HepG2 (cell line): ENCODE results near the gene PLXNA1. TPM values are rescaled to one million over a fixed set of nuclear protein-coding genes. Genes with fewer than 3 reads are reported as not detected.

Source experiments
- AGO1 ChIP-seq: fragments of 200-400 bp; formaldehyde crosslinking; IDR thresholded peaks from 2 replicates; pipeline ENCODE4 v1.6.1; 2017; ENCODE audit warnings: mild to moderate bottlenecking, low read depth, low read length, moderate library complexity; ENCODE audit not compliant: poor library complexity, severe bottlenecking
- CERS6 ChIP-seq: sonication (generic); formaldehyde crosslinking; IDR thresholded peaks from 2 replicates; pipeline ENCODE4 v1.5.0; 2020; ENCODE audit warnings: missing genetic modification reagents
- CSRNP2 ChIP-seq: sonication (generic); formaldehyde crosslinking; conservative IDR thresholded peaks from 2 replicates; pipeline ENCODE4 v1.8.0; 2022; ENCODE audit warnings: low read depth, missing genetic modification reagents
- ELF1 ChIP-seq: sonication (generic); formaldehyde crosslinking; IDR thresholded peaks from 2 replicates; pipeline ENCODE4 v1.4.0; 2020; ENCODE audit warnings: missing genetic modification reagents
- FOXO1 ChIP-seq: sonication (generic); formaldehyde crosslinking; IDR thresholded peaks from 2 replicates; pipeline ENCODE4 v1.4.0; 2020; ENCODE audit warnings: missing genetic modification reagents
- GATA4 ChIP-seq: sonication (generic); IDR thresholded peaks from 2 replicates; pipeline ENCODE4 v1.6.1; 2016; ENCODE audit warnings: antibody characterized with exemption, low read depth, borderline replicate concordance
- IRF9 ChIP-seq: sonication (generic); formaldehyde crosslinking; IDR thresholded peaks from 2 replicates; pipeline ENCODE4 v1.8.0; 2022; ENCODE audit warnings: missing genetic modification reagents, mild to moderate bottlenecking, borderline replicate concordance
- MAFF ChIP-seq: IDR thresholded peaks from 2 replicates; pipeline ENCODE4 v1.6.1; 2011; ENCODE audit warnings: low read depth, low read length, improper control_type of control experiment
- NBN ChIP-seq: fragments of 450-650 bp; conservative IDR thresholded peaks from 2 replicates; pipeline ENCODE4 v1.6.1; 2017
- NCOA2 ChIP-seq: sonication (generic); formaldehyde crosslinking; IDR thresholded peaks from 2 replicates; pipeline ENCODE4 v1.8.0; 2022; ENCODE audit warnings: inconsistent platforms
- NR3C1 ChIP-seq: sonication (generic); formaldehyde crosslinking; IDR thresholded peaks from 2 replicates; pipeline ENCODE4 v1.4.0; 2020; ENCODE audit warnings: missing genetic modification reagents
- PCBP1 ChIP-seq: fragments of 200-400 bp; formaldehyde crosslinking; IDR thresholded peaks from 2 replicates; pipeline ENCODE4 v1.6.1; 2017; ENCODE audit warnings: mild to moderate bottlenecking, low read depth, low read length, borderline replicate concordance
- RBM39 ChIP-seq: fragments of 200-400 bp; formaldehyde crosslinking; IDR thresholded peaks from one replicate; pipeline ENCODE4 v1.6.1; 2018; ENCODE audit warnings: antibody characterized with exemption, mild to moderate bottlenecking, low read depth, low read length; ENCODE audit not compliant: poor library complexity, severe bottlenecking
- SETDB1 ChIP-seq: sonication (generic); formaldehyde crosslinking; IDR thresholded peaks from 2 replicates; pipeline ENCODE4 v1.5.1; 2020; ENCODE audit warnings: missing genetic modification reagents, mild to moderate bottlenecking, borderline replicate concordance
- SNRNP70 ChIP-seq: fragments of 200-400 bp; formaldehyde crosslinking; IDR thresholded peaks from 2 replicates; pipeline ENCODE4 v1.6.1; 2017; ENCODE audit warnings: mild to moderate bottlenecking, low read depth, low read length, moderate library complexity
- ZBTB39 ChIP-seq: sonication (generic); formaldehyde crosslinking; IDR thresholded peaks from 2 replicates; pipeline ENCODE4 v1.5.0; 2020; ENCODE audit warnings: missing genetic modification reagents
- ZFP36 ChIP-seq: fragments of 150-350 bp; IDR thresholded peaks from 2 replicates; pipeline ENCODE4 v1.6.1; 2018; ENCODE audit warnings: borderline replicate concordance, low read length, low read depth; ENCODE audit not compliant: partially characterized antibody
- ZNF12 ChIP-seq: sonication (generic); formaldehyde crosslinking; IDR thresholded peaks from 2 replicates; pipeline ENCODE4 v1.5.0; 2020; ENCODE audit warnings: missing genetic modification reagents
- ZNF205 ChIP-seq: IDR thresholded peaks from 2 replicates; pipeline ENCODE4 v1.6.1; 2018; ENCODE audit warnings: missing biosample characterization, missing genetic modification reagents
- ZNF256 ChIP-seq: sonication (generic); formaldehyde crosslinking; conservative IDR thresholded peaks from 2 replicates; pipeline ENCODE4 v1.4.0; 2020; ENCODE audit warnings: missing genetic modification reagents
- ZNF292 ChIP-seq: sonication (generic); formaldehyde crosslinking; IDR thresholded peaks from 2 replicates; pipeline ENCODE4 v1.8.1; 2022; ENCODE audit warnings: mild to moderate bottlenecking, low read depth, missing genetic modification reagents, borderline replicate concordance
- ZNF441 ChIP-seq: sonication (generic); formaldehyde crosslinking; IDR thresholded peaks from 2 replicates; pipeline ENCODE4 v1.7.0; 2021; ENCODE audit warnings: missing genetic modification reagents, borderline replicate concordance
- ZNF580 ChIP-seq: IDR thresholded peaks from 2 replicates; pipeline ENCODE4 v1.6.1; 2016; ENCODE audit warnings: low read depth, borderline replicate concordance
- polyA plus RNA-seq, 8 experiments: library from polyadenylated mRNA; depleted of rRNA in 3 of 8; stranded (reverse) in 7 of 8; unstranded in 1 of 8; fragments of >200 nt; fragmentation: Illumina TruSeq in 4 of 8; extraction: Trizol in 4 of 8; gene quantifications; 2 replicates each; pipeline versions ENCODE4 v1.2.1 to v1.2.3, GENCODE V29; 2011 to 2016; ENCODE audit warnings: low read depth in 4 of 8, missing spikeins in 1 of 8, mixed read lengths in 1 of 8; ENCODE audit not compliant: insufficient read depth in 1 of 8
- total RNA-seq, 5 experiments: library from RNA; depleted of rRNA; stranded (reverse); fragments of >200 nt; fragmentation: Illumina TruSeq; extraction: Trizol; gene quantifications; 2 replicates each; pipeline ENCODE4 v1.2.3, GENCODE V29; 2016; ENCODE audit warnings: low read depth in 1 of 5

Gene PLXNA1
- total and polyA plus RNA-seq, 2 of the 13 experiments (the other 11 are each of a cell fraction or from before 2014, with no cell fraction given), result 16.6 to 18.2 TPM

- TF ChIP-seq ZNF12 (CRISPR knock-in tag) (peak; percentile 64; the same call in 1 of the 2 replicates), RBM39 (peak; percentile 83), CERS6 (CRISPR knock-in tag) (0 out of 2 replicates have a peak, but pooled peaks have one; percentile 13), ZNF580 (CRISPR knock-in tag) (0 out of 2 replicates have a peak, but pooled peaks have one; percentile 83), NBN (no peak), AGO1 (peak; percentile 33), SETDB1 (no peak), IRF9 (CRISPR knock-in tag) (peak; percentile 79; the same call in 1 of the 2 replicates), SNRNP70 (no peak), FOXO1 (CRISPR knock-in tag) (0 out of 2 replicates have a peak, but pooled peaks have one; percentile 21), ZBTB39 (CRISPR knock-in tag) (no peak), NR3C1 (CRISPR knock-in tag) (no peak), CSRNP2 (CRISPR knock-in tag) (no peak), NCOA2 (CRISPR knock-in tag) (no peak), PCBP1 (0 out of 2 replicates have a peak, but pooled peaks have one; percentile 52), ZNF205 (CRISPR knock-in tag) (no peak), ZNF441 (CRISPR knock-in tag) (peak; percentile 51; the same call in 1 of the 2 replicates), ZNF292 (CRISPR knock-in tag) (no peak), GATA4 (no peak), ZNF256 (CRISPR knock-in tag) (no peak), ELF1 (peak; percentile 50; the same call in 1 of the 2 replicates), ZFP36 (no peak), MAFF (no peak)
Observed at GRCh38 chr3:126982471-126983175, at the start of gene PLXNA1 (continued).
